Skeletal muscle tissue (tissue), 4 donors: Measurements from ENCODE around the gene GAPT. TPM values are rescaled to one million over a fixed set of nuclear protein-coding genes. Genes with fewer than 3 reads are reported as not detected.

Experiments used
- H3K27ac ChIP-seq: one replicate; pipeline ENCODE4 v1.7.0; 2013; ENCODE audit warnings: mild to moderate bottlenecking, low read depth, low read length, inconsistent platforms
- H3K27me3 ChIP-seq, 3 donors: one replicate each; pipeline ENCODE4 v1.7.0; 2013; ENCODE audit warnings: low read length in 3 of 3; ENCODE audit not compliant: control insufficient read depth in 3 of 3, insufficient read depth in 3 of 3
- H3K36me3 ChIP-seq, 3 donors: one replicate each; pipeline ENCODE4 v1.7.0; 2013; ENCODE audit warnings: low read length in 3 of 3; ENCODE audit not compliant: control insufficient read depth in 3 of 3, insufficient read depth in 3 of 3
- H3K4me1 ChIP-seq, 3 donors: one replicate each; pipeline ENCODE4 v1.7.0; 2013; ENCODE audit warnings: low read length in 3 of 3, mild to moderate bottlenecking in 3 of 3; ENCODE audit not compliant: control insufficient read depth in 3 of 3, insufficient read depth in 3 of 3
- H3K4me3 ChIP-seq, 3 donors: one replicate each; pipeline ENCODE4 v1.7.0; 2013; ENCODE audit warnings: low read length in 3 of 3
- H3K9ac ChIP-seq, 3 donors: one replicate each; pipeline ENCODE4 v1.7.0; 2013; ENCODE audit warnings: low read length in 3 of 3, mild to moderate bottlenecking in 3 of 3, moderate library complexity in 2 of 3, low read depth in 1 of 3
- H3K9me3 ChIP-seq, 3 donors: one replicate each; pipeline ENCODE4 v1.7.0; 2013; ENCODE audit warnings: low read length in 3 of 3; ENCODE audit not compliant: control insufficient read depth in 3 of 3
- total RNA-seq: library from RNA; depleted of rRNA; stranded (reverse); fragments of >200 nt; gene quantifications from one replicate; pipeline ENCODE4 v1.2.3, GENCODE V29; 2014
- donor health status: Osteomylitis.

Gene GAPT
- total RNA-seq, 1 donor from 2014 or later, result not detected

DNA sequence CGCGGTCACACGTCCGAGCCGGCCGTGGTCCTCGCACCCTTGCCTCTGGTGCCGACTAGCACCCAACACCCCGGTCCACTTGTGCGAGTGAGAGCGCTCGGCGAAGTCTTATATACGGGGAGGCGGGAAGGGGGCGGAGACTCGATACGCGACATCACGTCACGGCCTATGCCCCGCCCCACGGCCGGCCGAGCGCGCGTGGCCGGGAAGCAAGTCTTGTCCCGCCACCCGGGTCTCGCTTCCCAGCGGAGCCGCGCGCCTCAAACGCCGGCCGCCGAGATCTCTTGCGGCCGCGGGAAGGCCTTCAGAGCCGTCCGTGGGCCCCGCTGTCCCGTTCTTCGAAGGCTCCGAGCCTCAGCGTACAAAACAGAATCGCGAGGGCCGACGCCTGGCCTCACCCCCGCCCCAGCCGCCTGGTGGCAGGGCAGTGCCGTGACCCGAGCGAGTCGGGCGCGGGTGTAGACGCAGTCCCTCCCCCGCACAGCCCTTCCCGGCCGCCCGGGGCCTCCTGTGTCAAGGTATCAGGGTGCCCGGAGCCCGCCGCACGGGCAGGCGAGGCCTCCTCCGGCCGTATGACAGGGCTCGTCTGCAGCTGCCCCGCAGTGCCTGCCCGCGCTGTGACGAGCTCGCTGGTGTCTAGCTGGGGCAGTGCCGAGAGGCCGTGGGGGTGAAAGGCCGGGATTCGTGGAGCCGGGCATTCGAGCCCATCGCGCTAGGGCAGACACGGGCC, 31.1 kb upstream of the GAPT start, which contains the start of gene PLK2:
Gene PLK2 (minus strand): TSS at position 85 of the 730 bp plus-strand sequence. CDS start 127 bp downstream, outside the sequence.
- Histone ChIP-seq H3K4me1 (peaks cover 0 to 8% (median 2%) of the 10 kb centered on the region in 3 donors), H3K4me3 (peak within 1 kb of the TSS; percentile 87 to 90 (median 88)), H3K9me3 (no peaks in the 10 kb centered on the region), H3K36me3 (peaks cover 8 to 22% (median 17%) of the 10 kb centered on the region in 3 donors), H3K27me3 (no peaks in the 10 kb centered on the region), H3K27ac (peak within 1 kb of the TSS; percentile 97), H3K9ac (peak within 1 kb of the TSS; percentile 85 to 91 (median 90))

DNA sequence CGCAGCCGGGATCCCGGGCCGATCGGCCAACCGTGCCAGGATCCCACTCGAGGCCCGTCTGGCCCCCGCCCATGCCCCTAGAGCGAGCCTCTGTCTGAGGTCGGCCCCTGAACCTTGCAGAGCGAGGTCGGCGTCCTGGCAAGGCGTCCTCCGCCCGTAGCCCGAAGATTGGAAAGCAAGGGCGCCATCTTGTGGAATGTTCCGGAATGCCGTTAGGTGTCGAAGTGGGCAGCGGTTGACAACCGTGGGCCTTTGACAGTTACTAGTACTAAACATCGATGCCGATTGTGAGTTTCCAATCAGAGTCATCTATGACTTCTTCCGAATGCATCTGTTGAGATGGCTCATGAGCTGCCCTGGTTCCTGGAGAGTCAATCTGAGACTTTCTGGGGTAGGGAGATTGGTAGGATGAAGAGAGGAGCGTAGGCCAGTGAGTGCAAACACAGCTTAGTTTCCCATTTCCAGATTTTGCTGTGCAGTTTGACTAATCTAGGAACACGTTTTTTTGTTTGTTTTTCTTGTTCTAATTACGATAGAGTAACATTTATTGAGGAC, 30.4 kb upstream of the GAPT start:
- peaks cover 0 to 7% (median 2%) of the 10 kb centered on the region in 3 donors for H3K4me1 ChIP-seq
- no peaks in the 10 kb centered on the region for H3K27me3 ChIP-seq
- H3K27ac ChIP-seq, result peak overlapping the region; percentile 97
- H3K9me3 ChIP-seq, result no peaks in the 10 kb centered on the region
- peaks cover 4 to 16% (median 11%) of the 10 kb centered on the region in 3 donors for H3K36me3 ChIP-seq
- peak overlapping the region; percentile 87 to 90 (median 88) for H3K4me3 ChIP-seq
- peak overlapping the region; percentile 85 to 91 (median 90) for H3K9ac ChIP-seq

DNA sequence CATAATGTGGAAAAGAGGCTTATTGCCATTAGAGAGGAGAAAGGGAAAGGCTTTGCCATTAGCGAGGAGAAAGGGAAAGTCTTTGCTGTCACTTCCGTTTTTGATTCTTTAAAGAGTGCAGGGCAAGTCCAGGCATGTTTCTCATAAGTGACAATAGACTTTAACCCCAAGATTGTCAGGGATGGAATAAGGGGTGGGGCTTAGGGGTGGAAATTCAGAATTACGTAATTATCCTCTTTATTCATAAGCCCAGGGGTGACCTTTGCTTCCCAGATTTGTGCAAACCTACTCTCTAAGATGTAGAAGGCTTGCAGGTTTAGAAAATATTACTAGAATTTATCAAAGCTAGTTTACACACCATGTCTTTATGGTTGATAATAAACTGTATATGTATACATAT, 29.1 kb upstream of the GAPT start:
- Histone ChIP-seq H3K27me3 (no peaks in the 10 kb centered on the region), H3K27ac (no peak overlapping the region), H3K36me3 (peaks cover 0 to 4% (median 4%) of the 10 kb centered on the region in 3 donors), H3K9me3 (no peaks in the 10 kb centered on the region), H3K9ac (no peak overlapping the region), H3K4me3 (no peak overlapping the region), H3K4me1 (peaks cover 0 to 2% (median 0%) of the 10 kb centered on the region in 3 donors)

DNA sequence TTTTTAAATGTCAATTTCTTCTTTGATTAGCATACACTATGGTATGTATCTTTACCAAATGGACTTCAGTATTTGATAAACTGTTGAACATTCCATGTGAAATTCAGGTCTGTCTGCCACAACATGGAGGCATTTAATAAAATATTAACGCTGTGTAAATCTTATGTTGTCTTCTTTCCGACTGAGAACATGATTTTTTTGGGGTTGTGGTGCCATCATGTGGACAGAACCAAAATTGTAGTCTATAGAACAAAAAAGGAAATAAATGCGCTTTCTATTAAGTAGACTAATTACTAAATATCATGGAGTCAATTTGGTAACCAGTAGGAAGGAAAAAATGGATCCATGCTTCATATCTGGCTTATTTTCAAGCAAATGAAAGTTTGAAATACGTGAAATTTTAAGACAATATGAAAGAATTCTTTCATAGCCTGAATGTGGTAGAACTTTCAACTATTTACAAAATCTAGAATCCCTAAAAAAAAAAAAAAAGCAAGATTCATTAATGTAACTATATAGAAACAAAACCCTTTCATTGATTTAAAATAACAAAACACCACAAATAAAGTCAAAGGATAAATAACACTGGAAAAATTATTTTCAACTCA, 28.5 kb upstream of the GAPT start:
- H3K27ac ChIP-seq, result no peak overlapping the region
- peaks cover 0 to 2% (median 0%) of the 10 kb centered on the region in 3 donors for H3K4me1 ChIP-seq
- no peak overlapping the region for H3K9ac ChIP-seq
- H3K4me3 ChIP-seq, result no peak overlapping the region
- no peaks in the 10 kb centered on the region for H3K27me3 ChIP-seq
- no peaks in the 10 kb centered on the region for H3K9me3 ChIP-seq
- no peaks in the 10 kb centered on the region for H3K36me3 ChIP-seq

DNA sequence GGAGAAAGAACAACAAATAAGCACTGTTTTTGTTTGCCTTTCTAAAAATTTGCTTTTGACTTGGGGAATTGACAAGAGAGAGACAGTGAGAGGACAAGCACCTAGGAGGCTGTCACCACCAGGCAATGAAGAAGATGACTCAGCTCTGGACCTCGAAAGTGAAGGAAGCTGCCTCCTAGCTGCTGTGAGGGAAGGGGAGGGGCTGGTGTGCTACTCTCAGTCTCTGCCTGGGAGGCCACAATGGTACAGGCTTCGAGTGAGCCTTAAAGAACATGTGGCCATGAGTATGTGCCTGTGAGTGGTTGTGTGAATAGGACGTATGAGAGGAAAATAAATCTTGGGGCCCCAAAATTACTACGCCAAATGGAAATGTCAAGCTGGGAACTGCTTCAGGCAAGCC, 24.3 kb upstream of the GAPT start:
- H3K27ac ChIP-seq, result no peak overlapping the region
- no peaks in the 10 kb centered on the region for H3K36me3 ChIP-seq

DNA sequence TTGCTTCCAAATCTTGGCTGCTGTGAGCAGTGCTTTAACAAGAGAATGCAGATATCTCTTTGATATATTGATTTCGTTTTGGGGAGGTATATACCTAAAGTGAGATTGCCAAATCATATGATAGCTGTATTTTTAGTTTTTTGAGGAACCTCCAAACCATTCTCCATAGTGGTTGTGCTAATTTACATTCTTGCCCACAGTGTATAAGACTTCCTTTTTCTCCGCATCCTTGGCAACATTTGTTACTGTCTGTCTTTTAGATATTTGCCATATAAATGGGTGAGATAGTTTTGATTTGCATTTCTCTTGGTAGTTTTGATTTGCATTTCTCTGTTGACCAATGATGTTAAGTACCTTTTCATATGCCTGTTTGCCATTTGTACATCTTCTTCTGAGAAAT, 21.3 kb upstream of the GAPT start:
- Histone ChIP-seq H3K9ac (no peak overlapping the region), H3K36me3 (no peaks in the 10 kb centered on the region), H3K4me1 (no peaks in the 10 kb centered on the region), H3K27me3 (no peaks in the 10 kb centered on the region), H3K9me3 (no peaks in the 10 kb centered on the region), H3K27ac (no peak overlapping the region), H3K4me3 (no peak overlapping the region)

More for the DNA sequence above, 24.3 kb upstream of the GAPT start:
- no peaks in the 10 kb centered on the region for H3K4me1 ChIP-seq
- no peaks in the 10 kb centered on the region for H3K27me3 ChIP-seq
- H3K9me3 ChIP-seq, result no peaks in the 10 kb centered on the region
- no peak overlapping the region for H3K4me3 ChIP-seq
- H3K9ac ChIP-seq, result no peak overlapping the region

GRCh38 chr5:58475404-58475803, 15.8 kb upstream of the GAPT start:
- H3K27me3 ChIP-seq, result no peaks in the 10 kb centered on the region
- no peaks in the 10 kb centered on the region for H3K36me3 ChIP-seq
- H3K4me3 ChIP-seq, result no peak overlapping the region
- H3K9ac ChIP-seq, result no peak overlapping the region
- no peaks in the 10 kb centered on the region for H3K9me3 ChIP-seq
- no peak overlapping the region for H3K27ac ChIP-seq
- H3K4me1 ChIP-seq, result no peaks in the 10 kb centered on the region

GRCh38 chr5:58477760-58478376, 13.4 kb upstream of the GAPT start:
- H3K36me3 ChIP-seq, result no peaks in the 10 kb centered on the region
- H3K4me1 ChIP-seq, result no peaks in the 10 kb centered on the region
- no peak overlapping the region for H3K27ac ChIP-seq
- H3K9me3 ChIP-seq, result peaks cover 0 to 3% (median 0%) of the 10 kb centered on the region in 3 donors
- peaks cover 3 to 13% (median 9%) of the 10 kb centered on the region in 3 donors for H3K27me3 ChIP-seq
- no peak overlapping the region for H3K9ac ChIP-seq
- H3K4me3 ChIP-seq, result no peak overlapping the region

- peaks cover 4 to 13% (median 9%) of the 10 kb centered on the region in 3 donors for H3K27me3 ChIP-seq
- peaks cover 0 to 3% (median 0%) of the 10 kb centered on the region in 3 donors for H3K9me3 ChIP-seq
- no peak overlapping the region for H3K27ac ChIP-seq
- no peak overlapping the region for H3K9ac ChIP-seq
- no peak overlapping the region for H3K4me3 ChIP-seq
- no peaks in the 10 kb centered on the region for H3K4me1 ChIP-seq
- H3K36me3 ChIP-seq, result no peaks in the 10 kb centered on the region
Measured at GRCh38 chr5:58481066-58481676, 10.1 kb upstream of the GAPT start.
